GM12875 (cell line): ENCODE measurements around the gene SUSD6.
"Not testable (repeated sequence)": the region's sequence is repeated elsewhere in the genome, so short reads cannot be mapped to it uniquely, and the experiment has no call there.

ENCODE experiments used
- H3K4me3 ChIP-seq: one replicate; pipeline ENCODE4 v1.5.1; 2011; ENCODE audit warnings: low read depth, low read length, control low read depth
- CTCF ChIP-seq: IDR thresholded peaks from 2 replicates; pipeline ENCODE4 v1.5.1; 2011; ENCODE audit warnings: low read depth, mild to moderate bottlenecking, control low read depth, inconsistent platforms, low read length, moderate library complexity, borderline replicate concordance; ENCODE audit not compliant: insufficient read depth

Gene SUSD6

GRCh38 chr14:69637503-69638031 is 26.2 kb downstream of the SUSD6 start:
- H3K4me3 ChIP-seq = no peak overlapping the region
- TF ChIP-seq CTCF = no peak

- no peak for TF ChIP-seq CTCF
- no peak overlapping the region for H3K4me3 ChIP-seq
Measured at GRCh38 chr14:69640931-69641330, 29.5 kb downstream of the SUSD6 start.

GRCh38 chr14:69642212-69642793 is 30.9 kb downstream of the SUSD6 start:
- H3K4me3 ChIP-seq = not testable (repeated sequence)

- no peak overlapping the region for H3K4me3 ChIP-seq
- no peak for TF ChIP-seq CTCF
Measured at GRCh38 chr14:69643430-69644200, 32.2 kb downstream of the SUSD6 start.

- H3K4me3 ChIP-seq = no peak overlapping the region
- no peak for TF ChIP-seq CTCF
Measured at GRCh38 chr14:69644814-69645213, 33.4 kb downstream of the SUSD6 start.

GRCh38 chr14:69647213-69647612 is 35.8 kb downstream of the SUSD6 start:
- TF ChIP-seq CTCF = no peak
- no peak overlapping the region for H3K4me3 ChIP-seq

GRCh38 chr14:69647642-69648041 is 36.2 kb downstream of the SUSD6 start:
- not testable (repeated sequence) for H3K4me3 ChIP-seq
